NCI-H226 (cell line): ENCODE results near the gene ATG16L1.

Experiments
- DNase-seq: peaks from one replicate; pipeline ENCODE4 v3.0.0-alpha.2; 2015

ATG16L1 gene

GRCh38 chr2:233261819-233262555 is 10.5 kb downstream of the ATG16L1 start:
- DNase-seq, result no peak

- no peak for DNase-seq
Observed at GRCh38 chr2:233262562-233262961, 11.1 kb downstream of the ATG16L1 start.

GRCh38 chr2:233263045-233263570 is 11.6 kb downstream of the ATG16L1 start:
- DNase-seq, result no peak

- DNase-seq, result no peak
Observed at GRCh38 chr2:233264667-233265066, 13.2 kb downstream of the ATG16L1 start.

GRCh38 chr2:233265899-233266431 is 14.5 kb downstream of the ATG16L1 start:
- DNase-seq, result no peak

- no peak for DNase-seq
Observed at GRCh38 chr2:233266481-233266880, 15.0 kb downstream of the ATG16L1 start.

GRCh38 chr2:233267516-233268245 is 16.2 kb downstream of the ATG16L1 start:
- DNase-seq, result no peak

GRCh38 chr2:233270366-233270765 is 18.9 kb downstream of the ATG16L1 start:
- DNase-seq, result no peak

- no peak for DNase-seq
Observed at GRCh38 chr2:233270951-233271350, 19.5 kb downstream of the ATG16L1 start.

- DNase-seq, result no peak
Observed at GRCh38 chr2:233271693-233272092, 20.2 kb downstream of the ATG16L1 start.

GRCh38 chr2:233273120-233273519 is 21.6 kb downstream of the ATG16L1 start:
- no peak for DNase-seq

GRCh38 chr2:233275223-233275622 is 23.8 kb downstream of the ATG16L1 start:
- no peak for DNase-seq

- no peak for DNase-seq
Observed at GRCh38 chr2:233278921-233279320, 27.4 kb downstream of the ATG16L1 start.

- DNase-seq, result no peak
Observed at GRCh38 chr2:233280114-233280693, 28.7 kb downstream of the ATG16L1 start.

- DNase-seq, result no peak
Observed at GRCh38 chr2:233281553-233281952, 30.1 kb downstream of the ATG16L1 start.

GRCh38 chr2:233281992-233282603 is 30.6 kb downstream of the ATG16L1 start:
- no peak for DNase-seq

GRCh38 chr2:233285921-233286320 is 34.4 kb downstream of the ATG16L1 start:
- no peak for DNase-seq

GRCh38 chr2:233287871-233288270 is 36.4 kb downstream of the ATG16L1 start:
- DNase-seq, result no peak

GRCh38 chr2:233288663-233289062 is 37.2 kb downstream of the ATG16L1 start:
- no peak for DNase-seq

- DNase-seq, result no peak
Observed at GRCh38 chr2:233289648-233290047, 38.2 kb downstream of the ATG16L1 start.

GRCh38 chr2:233290051-233290845 is 38.8 kb downstream of the ATG16L1 start:
- DNase-seq, result no peak

- DNase-seq, result no peak
Observed at GRCh38 chr2:233295891-233296290, 44.4 kb downstream of the ATG16L1 start.
